HepG2 (cell line): Measurements from ENCODE around the gene SCAPER. TPM values are rescaled to one million over a fixed set of nuclear protein-coding genes. Genes with fewer than 3 reads are reported as not detected.

ENCODE experiments used
- ATAC-seq: fragments of 200-7000 bp; cut with Tn5 transposase; 3 replicates; pipeline ENCODE4 v1.9.1; 2020; ENCODE audit warnings: mild to moderate bottlenecking, moderate library complexity
- BruUV-seq: library from RNA; stranded (reverse); fragments of 400-500 nt; replicated peaks from 2 replicates; lab custom pipeline; 2021; lab: Mats Ljungman, UMichigan
- CTCF ChIA-PET: fragments of 300-600 bp; formaldehyde crosslinking; extraction: SDS; loops from one replicate; lab custom pipeline; 2021; ENCODE audit warnings: low total read pairs, inconsistent platforms, low intra/inter-chr PET ratio; lab: Yijun Ruan, JAX
- POLR2A ChIA-PET: fragments of 350-600 bp; sonication (Branson Sonifier 250); formaldehyde crosslinking; loops from one replicate; lab custom pipeline; 2020; ENCODE audit warnings: antibody characterized with exemption, inconsistent platforms; lab: Yijun Ruan, JAX
- DNase-seq: peaks from one replicate; pipeline ENCODE4 v3.0.0-alpha.2; 2015; ENCODE audit warnings: low spot score
- FAIRE-seq: peaks from 3 replicates; lab custom pipeline; 2011; peaks lifted over from hg19 to GRCh38; lab: Jason Lieb, UNC
- H2AFZ ChIP-seq: one replicate; pipeline ENCODE4 v1.6.1; 2011; ENCODE audit warnings: low read length, inconsistent platforms
- H3K27ac ChIP-seq: fragments of 300-600 bp; 3 replicates; pipeline ENCODE4 v1.8.0; 2011; ENCODE audit warnings: mixed run types, mild to moderate bottlenecking, mixed read lengths, low read length, inconsistent platforms; ENCODE audit not compliant: insufficient read depth; ENCODE audit errors: extremely low read length
- H3K27me3 ChIP-seq, 2 experiments: fragments of 200-600 bp in 1 of 2; 2 replicates in 1 of 2; 3 replicates in 1 of 2; pipeline versions ENCODE4 v1.6.0 to v1.8.0; 2011; ENCODE audit warnings: low read length in 2 of 2, mild to moderate bottlenecking in 2 of 2, moderate library complexity in 2 of 2, inconsistent platforms in 1 of 2; ENCODE audit not compliant: insufficient read depth in 2 of 2, control insufficient read depth in 1 of 2
- H3K36me3 ChIP-seq, 2 experiments: fragments of 200-600 bp in 1 of 2; replicated peaks in 1 of 2; 2 replicates in 1 of 2; 3 replicates in 1 of 2; pipeline versions ENCODE4 v1.5.1 to v1.8.0; 2011; ENCODE audit warnings: low read length in 2 of 2, inconsistent platforms in 1 of 2; ENCODE audit not compliant: insufficient read depth in 2 of 2, control insufficient read depth in 1 of 2
- H3K4me1 ChIP-seq: 2 replicates; pipeline ENCODE4 v1.5.1; 2012; ENCODE audit warnings: low read length, inconsistent platforms; ENCODE audit not compliant: insufficient read depth
- H3K4me2 ChIP-seq: 2 replicates; pipeline ENCODE4 v1.6.0; 2011; ENCODE audit warnings: low read depth, low read length, inconsistent platforms
- H3K4me3 ChIP-seq, 3 experiments: fragments of 200-600 bp in 1 of 3; sonication (generic), shearing (Covaris generic) in 1 of 3; replicated peaks in 1 of 3; 2 replicates each; pipeline ENCODE4 v1.5.1; 2011 to 2016; ENCODE audit warnings: low read length in 3 of 3, inconsistent platforms in 2 of 3, low read depth in 2 of 3, mild to moderate bottlenecking in 2 of 3, control low read depth in 1 of 3, mixed read lengths in 1 of 3; ENCODE audit not compliant: insufficient read depth in 1 of 3
- H3K79me2 ChIP-seq: one replicate; pipeline ENCODE4 v1.6.1; 2011; ENCODE audit warnings: low read length, inconsistent platforms; ENCODE audit not compliant: insufficient read depth
- H3K9ac ChIP-seq: 2 replicates; pipeline ENCODE4 v1.6.0; 2011; ENCODE audit warnings: mild to moderate bottlenecking, low read depth, low read length, inconsistent platforms; ENCODE audit not compliant: insufficient read depth
- H3K9me3 ChIP-seq: 2 replicates; pipeline ENCODE4 v1.5.1; 2012; ENCODE audit warnings: mild to moderate bottlenecking, low read length
- H4K20me1 ChIP-seq: 2 replicates; pipeline ENCODE4 v1.6.0; 2011; ENCODE audit warnings: inconsistent platforms, mild to moderate bottlenecking, low read length, moderate library complexity; ENCODE audit not compliant: insufficient read depth
- DBP ChIP-seq: sonication (generic); formaldehyde crosslinking; IDR thresholded peaks from 2 replicates; pipeline ENCODE4 v1.4.0; 2020; ENCODE audit warnings: missing genetic modification reagents; ENCODE audit errors: not compliant biosample characterization
- FOXP1 ChIP-seq, 2 experiments: fragments of 450-650 bp in 1 of 2; IDR thresholded peaks; 2 replicates each; pipeline ENCODE4 v1.6.1; 2017 to 2018; ENCODE audit warnings: antibody characterized with exemption in 1 of 2
- HNRNPK ChIP-seq: fragments of 200-400 bp; formaldehyde crosslinking; IDR thresholded peaks from 2 replicates; pipeline ENCODE4 v1.6.1; 2018; ENCODE audit warnings: low read length, low read depth, moderate library complexity, mild to moderate bottlenecking; ENCODE audit not compliant: poor library complexity, severe bottlenecking
- MED1 ChIP-seq: sonication (generic); formaldehyde crosslinking; IDR thresholded peaks from 2 replicates; pipeline ENCODE4 v1.4.0; 2020; ENCODE audit warnings: missing genetic modification reagents
- MXI1 ChIP-seq: IDR thresholded peaks from 3 replicates; pipeline ENCODE4 v1.6.1; 2012; ENCODE audit warnings: low read depth, low read length, inconsistent platforms, borderline replicate concordance
- SP4 ChIP-seq: sonication (generic); formaldehyde crosslinking; IDR thresholded peaks from 2 replicates; pipeline ENCODE4 v1.8.1; 2023; ENCODE audit warnings: mild to moderate bottlenecking, missing genetic modification reagents
- SYNCRIP ChIP-seq: fragments of 200-400 bp; formaldehyde crosslinking; IDR thresholded peaks from 2 replicates; pipeline ENCODE4 v1.6.1; 2018; ENCODE audit warnings: mild to moderate bottlenecking, low read depth, low read length; ENCODE audit not compliant: insufficient read depth
- U2AF2 ChIP-seq: fragments of 200-400 bp; formaldehyde crosslinking; IDR thresholded peaks from 2 replicates; pipeline ENCODE4 v1.6.1; 2017; ENCODE audit warnings: low read depth, mild to moderate bottlenecking, low read length
- ZNF329 ChIP-seq: sonication (generic); formaldehyde crosslinking; IDR thresholded peaks from 2 replicates; pipeline ENCODE4 v1.9.0; 2021; ENCODE audit warnings: low read depth, mild to moderate bottlenecking, missing genetic modification reagents
- ZNF446 ChIP-seq: sonication (generic); formaldehyde crosslinking; IDR thresholded peaks from 2 replicates; pipeline ENCODE4 v1.5.0; 2020; ENCODE audit warnings: mild to moderate bottlenecking, missing genetic modification reagents
- ZNF878 ChIP-seq: sonication (generic); formaldehyde crosslinking; IDR thresholded peaks from 2 replicates; pipeline ENCODE4 v1.8.1; 2023; ENCODE audit warnings: mild to moderate bottlenecking, missing genetic modification reagents, moderate library complexity
- WGBS: methylation state at CpG from one replicate; pipeline ENCODE4 v1.1.6; 2017; ENCODE audit warnings: low lambda C conversion rate; 5-methylcytosine and 5-hydroxymethylcytosine counted together
- in situ Hi-C: cut with HindIII; loops from 2 replicates; pipeline ENCODE4 v1.10.0; 2017; ENCODE audit warnings: low pct_unique_long_range_greater_than_20kb; ENCODE audit not compliant: extremely low pct_ligation_motif_present
- intact Hi-C: fragments of 100-400 bp; cut with micrococcal nuclease; formaldehyde crosslinking; loops from one replicate; pipeline ENCODE4 v1.10.0; 2022; ENCODE audit not compliant: unreplicated experiment
- polyA plus RNA-seq, 8 experiments: library from polyadenylated mRNA; depleted of rRNA in 3 of 8; stranded (reverse) in 7 of 8; unstranded in 1 of 8; fragments of >200 nt; fragmentation: Illumina TruSeq in 4 of 8; extraction: Trizol in 4 of 8; gene quantifications; 2 replicates each; pipeline versions ENCODE4 v1.2.1 to v1.2.3, GENCODE V29; 2011 to 2016; ENCODE audit warnings: low read depth in 4 of 8, missing spikeins in 1 of 8, mixed read lengths in 1 of 8; ENCODE audit not compliant: insufficient read depth in 1 of 8
- total RNA-seq, 5 experiments: library from RNA; depleted of rRNA; stranded (reverse); fragments of >200 nt; fragmentation: Illumina TruSeq; extraction: Trizol; gene quantifications; 2 replicates each; pipeline ENCODE4 v1.2.3, GENCODE V29; 2016; ENCODE audit warnings: low read depth in 1 of 5
- TF ChIP-seq, protein P1 (sequence below): sonication (generic); formaldehyde crosslinking; IDR thresholded peaks from 2 replicates; pipeline ENCODE4 v1.4.0; 2020; ENCODE audit warnings: missing genetic modification reagents, low read depth, mild to moderate bottlenecking, borderline replicate concordance
- TF ChIP-seq, protein P2 (sequence below): sonication (generic); formaldehyde crosslinking; IDR thresholded peaks from 2 replicates; pipeline ENCODE4 v1.8.0; 2022; ENCODE audit warnings: mild to moderate bottlenecking, missing genetic modification reagents, borderline replicate concordance

The SCAPER gene
- total and polyA plus RNA-seq, 2 of the 13 experiments (the other 11 are each of a cell fraction or from before 2014, with no cell fraction given), result 4.3 to 10.5 TPM

- WGBS, result 94% methylated on average over 2 of the region's 2 CpGs
- no peak overlapping the region for H2AFZ ChIP-seq
- no peaks in the 10 kb centered on the region for H3K36me3 ChIP-seq
Observed at GRCh38 chr15:76684002-76684401, 221.1 kb downstream of the SCAPER start.

More at GRCh38 chr15:76684002-76684401, 221.1 kb downstream of the SCAPER start:
- Histone ChIP-seq H3K9me3 (no peaks in the 10 kb centered on the region), H4K20me1 (no peaks in the 10 kb centered on the region), H3K79me2 (no peaks in the 10 kb centered on the region), H3K27me3 (no peaks in the 10 kb centered on the region; a peak in 1 of 5 replicates), H3K4me2 (no peak overlapping the region), H3K9ac (no peak overlapping the region), H3K27ac (no peak overlapping the region), H3K4me1 (no peaks in the 10 kb centered on the region), H3K4me3 (no peak overlapping the region)
- CTCF ChIA-PET, result no interaction called here
- FAIRE-seq (no peak), ATAC-seq (no peak), DNase-seq (no peak)
- POLR2A ChIA-PET, result no interaction called here
- TF ChIP-seq, protein P1, sequence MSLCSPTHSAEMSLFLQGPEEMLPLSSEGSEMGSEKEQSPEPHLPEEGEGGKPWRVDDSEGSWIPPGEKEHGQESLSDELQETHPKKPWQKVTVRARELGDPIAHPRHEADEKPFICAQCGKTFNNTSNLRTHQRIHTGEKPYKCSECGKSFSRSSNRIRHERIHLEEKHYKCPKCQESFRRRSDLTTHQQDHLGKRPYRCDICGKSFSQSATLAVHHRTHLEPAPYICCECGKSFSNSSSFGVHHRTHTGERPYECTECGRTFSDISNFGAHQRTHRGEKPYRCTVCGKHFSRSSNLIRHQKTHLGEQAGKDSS (CRISPR knock-in tag), result no peak
- TF ChIP-seq HNRNPK (no peak), FOXP1 (IDR thresholded peaks at IDR 0.05) (no peak), FOXP1 (CRISPR knock-in tag; IDR thresholded peaks at IDR 0.05) (no peak), ZNF878 (no peak), U2AF2 (no peak), DBP (no peak), ZNF329 (CRISPR knock-in tag) (no peak), ZNF446 (CRISPR knock-in tag) (no peak), SP4 (no peak), MXI1 (no peak), MED1 (CRISPR knock-in tag) (no peak), SYNCRIP (no peak)
- TF ChIP-seq, protein P2, sequence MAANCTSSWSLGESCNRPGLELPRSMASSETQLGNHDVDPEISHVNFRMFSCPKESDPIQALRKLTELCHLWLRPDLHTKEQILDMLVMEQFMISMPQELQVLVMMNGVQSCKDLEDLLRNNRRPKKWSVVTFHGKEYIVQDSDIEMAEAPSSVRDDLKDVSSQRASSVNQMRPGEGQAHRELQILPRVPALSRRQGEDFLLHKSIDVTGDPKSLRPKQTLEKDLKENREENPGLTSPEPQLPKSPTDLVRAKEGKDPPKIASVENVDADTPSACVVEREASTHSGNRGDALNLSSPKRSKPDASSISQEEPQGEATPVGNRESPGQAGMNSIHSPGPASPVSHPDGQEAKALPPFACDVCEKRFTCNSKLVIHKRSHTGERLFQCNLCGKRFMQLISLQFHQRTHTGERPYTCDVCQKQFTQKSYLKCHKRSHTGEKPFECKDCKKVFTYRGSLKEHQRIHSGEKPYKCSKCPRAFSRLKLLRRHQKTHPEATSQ (CRISPR knock-in tag), result no peak
- BruUV-seq, result no TSS peak
- in situ Hi-C loops (no loop called here), intact Hi-C loops (no loop called here)
